Measurements from ENCODE around the gene CDH8. TPM values are rescaled to one million over a fixed set of nuclear protein-coding genes. Genes with fewer than 3 reads are reported as not detected.

The CDH8 gene, protein sequence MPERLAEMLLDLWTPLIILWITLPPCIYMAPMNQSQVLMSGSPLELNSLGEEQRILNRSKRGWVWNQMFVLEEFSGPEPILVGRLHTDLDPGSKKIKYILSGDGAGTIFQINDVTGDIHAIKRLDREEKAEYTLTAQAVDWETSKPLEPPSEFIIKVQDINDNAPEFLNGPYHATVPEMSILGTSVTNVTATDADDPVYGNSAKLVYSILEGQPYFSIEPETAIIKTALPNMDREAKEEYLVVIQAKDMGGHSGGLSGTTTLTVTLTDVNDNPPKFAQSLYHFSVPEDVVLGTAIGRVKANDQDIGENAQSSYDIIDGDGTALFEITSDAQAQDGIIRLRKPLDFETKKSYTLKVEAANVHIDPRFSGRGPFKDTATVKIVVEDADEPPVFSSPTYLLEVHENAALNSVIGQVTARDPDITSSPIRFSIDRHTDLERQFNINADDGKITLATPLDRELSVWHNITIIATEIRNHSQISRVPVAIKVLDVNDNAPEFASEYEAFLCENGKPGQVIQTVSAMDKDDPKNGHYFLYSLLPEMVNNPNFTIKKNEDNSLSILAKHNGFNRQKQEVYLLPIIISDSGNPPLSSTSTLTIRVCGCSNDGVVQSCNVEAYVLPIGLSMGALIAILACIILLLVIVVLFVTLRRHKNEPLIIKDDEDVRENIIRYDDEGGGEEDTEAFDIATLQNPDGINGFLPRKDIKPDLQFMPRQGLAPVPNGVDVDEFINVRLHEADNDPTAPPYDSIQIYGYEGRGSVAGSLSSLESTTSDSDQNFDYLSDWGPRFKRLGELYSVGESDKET
- not detected in 2 replicates for total RNA-seq

DNA sequence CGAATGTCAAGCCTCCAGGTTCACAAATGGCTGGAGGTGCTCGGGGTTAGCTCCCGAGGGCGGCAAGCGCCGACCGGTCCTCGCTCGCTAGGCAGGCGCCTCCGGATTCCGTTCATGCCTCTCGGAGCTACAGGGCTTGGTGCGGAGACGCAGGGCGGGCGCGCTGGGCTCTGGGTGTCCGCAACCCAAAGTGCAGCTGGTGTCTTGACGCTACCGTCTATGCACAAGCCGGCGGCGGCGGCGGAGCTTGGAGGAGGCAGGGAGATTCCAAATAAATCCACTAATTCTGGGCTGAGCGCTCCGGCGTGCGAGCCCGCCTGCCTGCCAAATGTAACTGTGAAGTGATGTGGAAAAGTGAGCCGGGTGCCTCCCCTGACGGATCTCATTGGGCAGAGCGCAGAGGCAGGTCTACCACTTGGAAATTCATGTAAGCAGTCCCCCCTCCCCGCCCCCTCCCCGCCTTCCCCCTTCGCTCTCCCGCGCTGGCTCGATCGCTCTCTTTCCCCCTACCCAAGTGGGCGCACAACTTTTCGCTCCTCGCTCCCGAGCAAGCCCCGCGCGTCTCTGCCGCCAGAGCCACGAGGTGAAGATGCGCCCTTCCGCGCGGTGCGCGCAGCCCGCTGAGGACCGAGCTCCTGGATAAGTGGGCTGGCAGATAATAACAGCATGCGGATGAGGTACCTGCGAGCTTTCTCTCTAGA, at the start of gene CDH8:
TSS of gene CDH8 (minus strand) at position 338 of the 701 bp plus-strand sequence. CDS start 15,035 bp downstream, outside the sequence.
- intact Hi-C loops (cut with micrococcal nuclease), result no loop called here
- DNase-seq (ENCODE audit: low spot score), result no peak
- H3K4me3 Mint-ChIP-seq, result no peak within 1 kb of the TSS
- H3K27ac Mint-ChIP-seq, result no peak within 1 kb of the TSS
- H3K27me3 Mint-ChIP-seq (ENCODE audit: insufficient read depth), result peaks cover 6% of the 10 kb centered on the region
- H3K4me1 Mint-ChIP-seq (ENCODE audit: low read depth), result no peaks in the 10 kb centered on the region
- no peaks in the 10 kb centered on the region for H3K36me3 Mint-ChIP-seq (ENCODE audit: low read depth)
- peaks cover 2% of the 10 kb centered on the region for H3K9me3 Mint-ChIP-seq

DNA sequence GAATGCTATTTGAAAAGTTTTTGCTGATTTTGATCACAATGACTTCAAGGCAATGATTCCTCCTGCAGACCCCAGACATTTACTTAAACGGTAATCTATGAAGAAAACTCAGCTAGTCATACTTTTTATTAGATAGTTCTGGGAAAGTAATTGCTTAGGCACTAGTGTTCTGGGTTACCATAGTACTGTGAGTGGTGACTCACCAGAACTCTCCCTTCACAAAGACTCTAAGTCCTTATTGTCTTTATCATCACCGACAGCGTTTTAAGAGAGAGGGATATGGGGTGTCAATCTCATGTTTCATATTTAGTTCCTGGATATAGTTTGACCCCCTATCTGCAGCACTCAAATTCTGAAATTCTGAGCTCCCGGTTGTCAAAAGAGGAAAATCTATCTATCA, 43.0 kb upstream of the CDH8 start:
- peaks cover 4% of the 10 kb centered on the region for H3K9me3 Mint-ChIP-seq
- H3K4me1 Mint-ChIP-seq (ENCODE audit: low read depth), result no peaks in the 10 kb centered on the region
- no peak for DNase-seq (ENCODE audit: low spot score)
- intact Hi-C loops (cut with micrococcal nuclease), result no loop called here
- no peak overlapping the region for H3K27ac Mint-ChIP-seq
- H3K36me3 Mint-ChIP-seq (ENCODE audit: low read depth), result no peaks in the 10 kb centered on the region
- H3K4me3 Mint-ChIP-seq, result no peak overlapping the region
- H3K27me3 Mint-ChIP-seq (ENCODE audit: insufficient read depth), result no peaks in the 10 kb centered on the region

DNA sequence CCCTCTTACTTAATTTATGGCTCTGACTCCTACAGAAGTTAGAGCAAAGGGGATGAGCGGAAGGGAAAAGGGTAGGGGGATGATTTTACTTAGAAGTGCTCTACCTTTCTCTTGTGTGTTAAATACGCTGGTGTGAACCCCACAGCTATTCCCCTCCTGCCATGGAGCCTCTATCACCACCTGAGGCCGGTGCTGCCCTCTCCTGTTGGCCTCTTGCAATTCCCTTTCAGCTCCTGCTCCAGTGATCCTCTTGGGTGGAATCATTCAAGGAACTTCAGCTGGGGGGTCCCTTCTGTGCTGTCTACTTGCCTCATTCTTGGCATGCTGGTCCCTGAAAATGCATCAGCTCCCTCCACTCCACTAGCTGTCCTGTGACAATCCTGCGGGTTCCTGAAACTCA, 41.8 kb upstream of the CDH8 start:
- peaks cover 8% of the 10 kb centered on the region for H3K9me3 Mint-ChIP-seq
- DNase-seq (ENCODE audit: low spot score), result no peak
- H3K27me3 Mint-ChIP-seq (ENCODE audit: insufficient read depth), result no peaks in the 10 kb centered on the region
- no peaks in the 10 kb centered on the region for H3K36me3 Mint-ChIP-seq (ENCODE audit: low read depth)
- intact Hi-C loops (cut with micrococcal nuclease), result no loop called here
- no peaks in the 10 kb centered on the region for H3K4me1 Mint-ChIP-seq (ENCODE audit: low read depth)
- H3K4me3 Mint-ChIP-seq, result no peak overlapping the region
- H3K27ac Mint-ChIP-seq, result no peak overlapping the region

DNA sequence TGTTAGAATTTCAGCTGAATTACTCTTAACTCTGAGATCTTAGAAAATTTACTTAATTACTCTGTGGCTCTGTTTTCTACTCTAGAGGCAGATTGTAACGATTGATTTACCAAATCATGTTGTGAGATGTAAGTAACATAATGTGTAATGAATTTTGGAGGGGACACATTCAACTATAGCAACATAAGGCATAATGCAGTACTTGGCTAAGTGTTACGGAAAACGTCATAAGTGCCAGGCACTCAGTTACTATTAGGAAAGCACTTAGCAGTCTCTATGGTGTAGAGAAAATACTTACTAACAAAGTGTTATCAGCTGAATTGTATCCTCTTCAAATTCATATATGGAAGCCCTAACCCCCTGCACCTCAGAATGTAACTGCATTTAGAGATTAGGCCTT, 40.6 kb upstream of the CDH8 start:
- peaks cover 8% of the 10 kb centered on the region for H3K9me3 Mint-ChIP-seq
- no peaks in the 10 kb centered on the region for H3K27me3 Mint-ChIP-seq (ENCODE audit: insufficient read depth)
- no peaks in the 10 kb centered on the region for H3K4me1 Mint-ChIP-seq (ENCODE audit: low read depth)
- DNase-seq (ENCODE audit: low spot score), result no peak
- no peak overlapping the region for H3K27ac Mint-ChIP-seq
- no peaks in the 10 kb centered on the region for H3K36me3 Mint-ChIP-seq (ENCODE audit: low read depth)
- no peak overlapping the region for H3K4me3 Mint-ChIP-seq
- intact Hi-C loops (cut with micrococcal nuclease), result no loop called here

DNA sequence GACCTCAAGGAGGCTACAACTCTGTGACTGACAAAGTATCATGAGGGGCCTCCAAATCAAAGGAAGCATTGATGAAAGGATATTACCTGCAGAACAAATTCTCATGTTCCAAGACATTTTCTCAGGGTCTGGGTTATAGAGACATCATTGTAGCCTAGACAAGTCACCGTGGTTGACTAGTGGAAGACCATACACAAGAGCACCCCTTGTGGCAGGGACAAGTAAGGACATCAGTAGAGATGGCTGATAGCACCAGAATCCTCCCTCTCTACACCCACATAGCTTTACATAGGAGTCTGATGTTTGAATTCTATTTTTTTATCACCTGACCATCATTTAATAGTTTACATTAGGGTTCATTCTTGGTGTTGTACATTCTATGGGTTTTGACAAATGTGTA, 32.5 kb upstream of the CDH8 start:
- Mint-ChIP-seq H3K4me3 (no peak overlapping the region), H3K9me3 (peaks cover 2% of the 10 kb centered on the region), H3K27me3 (ENCODE audit: insufficient read depth) (no peaks in the 10 kb centered on the region), H3K36me3 (ENCODE audit: low read depth) (no peaks in the 10 kb centered on the region), H3K4me1 (ENCODE audit: low read depth) (no peaks in the 10 kb centered on the region), H3K27ac (no peak overlapping the region)
- DNase-seq (ENCODE audit: low spot score), result no peak
- intact Hi-C loops (cut with micrococcal nuclease), result no loop called here

DNA sequence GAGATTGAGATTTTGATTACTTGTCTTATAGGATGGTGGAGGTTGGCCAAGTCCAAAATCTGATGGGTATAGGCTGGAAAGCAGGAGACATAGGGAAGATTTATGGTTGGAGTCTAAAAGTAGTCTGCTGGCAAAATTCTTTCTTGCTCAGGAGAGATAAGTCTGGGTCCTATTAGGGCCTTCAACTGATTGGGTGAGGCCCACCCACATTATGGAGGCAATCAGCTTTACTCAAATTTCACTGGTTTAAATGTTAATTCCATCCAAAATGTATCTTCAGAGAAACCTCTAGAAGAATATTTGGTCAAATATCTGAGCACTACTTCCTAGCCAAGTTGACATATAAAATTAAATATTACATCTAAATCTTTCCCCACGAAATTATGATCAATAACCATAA, 31.7 kb upstream of the CDH8 start:
- H3K27me3 Mint-ChIP-seq (ENCODE audit: insufficient read depth), result no peaks in the 10 kb centered on the region
- intact Hi-C loops (cut with micrococcal nuclease), result no loop called here
- H3K27ac Mint-ChIP-seq, result no peak overlapping the region
- DNase-seq (ENCODE audit: low spot score), result no peak
- no peak overlapping the region for H3K4me3 Mint-ChIP-seq
- no peaks in the 10 kb centered on the region for H3K36me3 Mint-ChIP-seq (ENCODE audit: low read depth)
- no peaks in the 10 kb centered on the region for H3K4me1 Mint-ChIP-seq (ENCODE audit: low read depth)
- peaks cover 4% of the 10 kb centered on the region for H3K9me3 Mint-ChIP-seq

DNA sequence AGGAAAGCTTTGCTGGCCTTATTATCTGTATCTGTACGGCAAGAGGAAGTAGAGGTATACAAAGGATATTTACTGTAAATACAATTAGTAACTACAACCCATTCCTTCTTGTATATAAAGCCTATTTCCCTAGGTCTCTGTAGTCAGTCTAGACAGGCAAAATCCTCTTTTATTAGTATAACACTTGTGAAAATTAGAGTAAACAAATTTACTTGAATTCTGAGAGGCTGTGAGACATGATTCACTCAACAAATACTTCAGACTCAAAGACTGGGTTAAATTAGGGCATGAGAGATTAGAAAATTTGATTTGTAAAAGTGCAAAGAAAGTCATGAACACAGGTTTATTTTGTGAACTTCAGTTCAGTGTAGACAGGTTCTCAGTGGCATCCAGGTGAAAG, 30.9 kb upstream of the CDH8 start:
- no peaks in the 10 kb centered on the region for H3K27me3 Mint-ChIP-seq (ENCODE audit: insufficient read depth)
- H3K4me3 Mint-ChIP-seq, result no peak overlapping the region
- H3K27ac Mint-ChIP-seq, result no peak overlapping the region
- no peak for DNase-seq (ENCODE audit: low spot score)
- peaks cover 4% of the 10 kb centered on the region for H3K9me3 Mint-ChIP-seq
- intact Hi-C loops (cut with micrococcal nuclease), result no loop called here
- no peaks in the 10 kb centered on the region for H3K4me1 Mint-ChIP-seq (ENCODE audit: low read depth)
- no peaks in the 10 kb centered on the region for H3K36me3 Mint-ChIP-seq (ENCODE audit: low read depth)

DNA sequence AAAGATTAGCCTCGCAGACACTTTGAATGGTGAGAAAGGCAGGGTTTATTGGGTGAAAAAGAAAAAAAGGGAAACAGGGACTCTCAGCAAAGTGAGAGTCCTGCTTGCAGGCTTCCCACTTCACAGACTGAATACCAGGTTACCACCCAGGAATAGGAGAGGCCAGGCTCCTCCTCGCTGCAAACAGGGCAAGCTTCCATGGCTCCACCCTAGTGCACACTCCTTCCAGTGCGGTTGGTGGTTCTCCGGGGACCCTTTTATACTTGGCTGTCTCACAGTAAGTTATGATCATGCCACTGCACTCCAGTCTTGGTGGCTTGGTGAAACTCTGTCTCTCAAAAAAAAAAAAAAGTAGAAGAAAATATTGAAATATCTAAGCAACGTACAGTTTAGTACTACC, 30.5 kb upstream of the CDH8 start:
- H3K9me3 Mint-ChIP-seq, result peaks cover 4% of the 10 kb centered on the region
- H3K4me1 Mint-ChIP-seq (ENCODE audit: low read depth), result no peaks in the 10 kb centered on the region
- H3K27ac Mint-ChIP-seq, result no peak overlapping the region
- H3K36me3 Mint-ChIP-seq (ENCODE audit: low read depth), result no peaks in the 10 kb centered on the region
- no peak overlapping the region for H3K4me3 Mint-ChIP-seq
- DNase-seq (ENCODE audit: low spot score), result no peak
- intact Hi-C loops (cut with micrococcal nuclease), result no loop called here
- H3K27me3 Mint-ChIP-seq (ENCODE audit: insufficient read depth), result no peaks in the 10 kb centered on the region

DNA sequence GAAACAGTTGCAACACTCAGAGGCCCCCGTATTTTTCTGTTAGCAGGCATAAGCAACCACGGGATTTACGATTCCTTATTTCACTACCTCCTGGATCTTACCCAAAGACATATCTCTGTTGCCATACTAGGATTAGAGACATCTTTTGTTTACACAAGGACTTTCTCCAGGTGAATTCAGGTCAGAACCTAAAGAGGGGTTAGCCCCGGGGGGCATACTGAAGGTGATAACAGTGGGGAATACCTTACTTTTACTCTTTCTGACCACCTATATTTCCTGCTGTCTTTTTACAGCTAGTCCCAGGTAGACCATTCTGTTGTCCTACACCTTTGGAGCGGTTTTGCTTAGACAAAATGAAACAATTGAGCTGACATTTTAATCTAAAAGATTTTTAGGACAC, 27.9 kb upstream of the CDH8 start:
- Mint-ChIP-seq H3K36me3 (ENCODE audit: low read depth) (no peaks in the 10 kb centered on the region), H3K9me3 (peaks cover 4% of the 10 kb centered on the region), H3K4me1 (ENCODE audit: low read depth) (no peaks in the 10 kb centered on the region), H3K4me3 (no peak overlapping the region), H3K27me3 (ENCODE audit: insufficient read depth) (no peaks in the 10 kb centered on the region), H3K27ac (no peak overlapping the region)
- no peak for DNase-seq (ENCODE audit: low spot score)
- intact Hi-C loops (cut with micrococcal nuclease), result no loop called here

DNA sequence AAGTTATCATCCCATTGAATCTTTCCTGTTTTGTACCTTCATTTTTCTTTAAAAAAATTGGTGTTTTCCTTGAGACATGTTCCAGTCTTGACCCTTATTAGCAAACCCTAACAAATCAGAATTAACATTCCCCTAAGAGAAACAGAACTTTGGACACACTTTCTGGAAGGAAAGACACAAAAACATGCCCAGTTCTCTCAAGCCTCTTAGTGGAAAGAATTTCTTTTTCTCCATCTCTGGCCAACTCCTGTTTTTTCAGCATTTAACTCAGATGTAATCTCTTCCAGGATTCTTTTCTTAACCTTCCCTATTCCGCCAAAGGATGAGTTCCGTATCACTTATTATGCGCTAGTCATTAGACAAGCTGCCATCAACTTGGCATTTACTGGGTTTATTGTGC, 23.9 kb upstream of the CDH8 start:
- H3K27ac Mint-ChIP-seq, result no peak overlapping the region
- H3K4me1 Mint-ChIP-seq (ENCODE audit: low read depth), result no peaks in the 10 kb centered on the region
- no peaks in the 10 kb centered on the region for H3K36me3 Mint-ChIP-seq (ENCODE audit: low read depth)
- H3K9me3 Mint-ChIP-seq, result peaks cover 9% of the 10 kb centered on the region
- no peak overlapping the region for H3K4me3 Mint-ChIP-seq
- intact Hi-C loops (cut with micrococcal nuclease), result no loop called here
- no peak for DNase-seq (ENCODE audit: low spot score)
- H3K27me3 Mint-ChIP-seq (ENCODE audit: insufficient read depth), result no peaks in the 10 kb centered on the region

DNA sequence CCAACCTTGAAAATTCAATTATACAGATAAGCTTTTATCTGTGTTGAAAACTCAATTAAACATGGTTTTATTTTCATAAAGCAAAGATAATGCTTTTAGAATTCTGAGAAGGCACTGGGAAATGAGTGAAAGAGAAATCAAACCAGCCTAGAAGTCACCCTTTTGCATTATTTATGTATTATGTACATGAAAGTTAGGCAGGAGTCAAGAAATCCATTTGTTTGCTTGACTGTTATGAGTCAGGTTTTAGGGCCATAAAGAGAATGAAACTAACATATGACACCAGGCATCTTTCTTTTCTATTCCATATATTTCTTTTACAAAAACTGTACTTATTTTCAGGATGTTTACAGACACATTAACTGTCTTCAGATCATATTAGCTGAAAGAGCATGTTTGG, 23.3 kb upstream of the CDH8 start:
- no peaks in the 10 kb centered on the region for H3K36me3 Mint-ChIP-seq (ENCODE audit: low read depth)

DNA sequence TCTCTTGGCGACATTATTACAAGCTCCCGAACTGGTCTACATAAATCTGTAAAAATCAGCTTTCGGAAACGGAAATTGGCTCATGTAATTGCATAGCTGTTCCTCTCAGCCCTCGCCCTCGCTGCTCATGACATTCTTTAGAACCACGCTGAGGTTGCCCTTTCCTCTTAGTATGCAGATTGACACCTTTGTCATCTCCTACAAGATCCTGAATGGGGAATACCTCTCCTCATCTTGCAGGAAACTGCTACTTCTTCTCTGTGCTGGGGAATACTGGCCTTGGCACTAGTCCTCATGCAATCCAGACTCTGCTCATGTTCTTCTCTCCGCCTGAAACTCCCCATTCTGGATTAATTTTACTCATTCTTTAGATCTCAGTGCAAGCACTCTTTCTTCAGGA, 22.2 kb upstream of the CDH8 start:
- H3K27me3 Mint-ChIP-seq (ENCODE audit: insufficient read depth), result no peaks in the 10 kb centered on the region
- intact Hi-C loops (cut with micrococcal nuclease), result no loop called here
- no peaks in the 10 kb centered on the region for H3K36me3 Mint-ChIP-seq (ENCODE audit: low read depth)
- peaks cover 8% of the 10 kb centered on the region for H3K9me3 Mint-ChIP-seq
- no peak overlapping the region for H3K27ac Mint-ChIP-seq
- H3K4me3 Mint-ChIP-seq, result no peak overlapping the region
- H3K4me1 Mint-ChIP-seq (ENCODE audit: low read depth), result no peaks in the 10 kb centered on the region
- no peak for DNase-seq (ENCODE audit: low spot score)

More for the DNA sequence above, 23.3 kb upstream of the CDH8 start:
- H3K27me3 Mint-ChIP-seq (ENCODE audit: insufficient read depth), result no peaks in the 10 kb centered on the region
- peaks cover 9% of the 10 kb centered on the region for H3K9me3 Mint-ChIP-seq
- H3K4me1 Mint-ChIP-seq (ENCODE audit: low read depth), result no peaks in the 10 kb centered on the region
- intact Hi-C loops (cut with micrococcal nuclease), result no loop called here
- no peak overlapping the region for H3K27ac Mint-ChIP-seq
- H3K4me3 Mint-ChIP-seq, result no peak overlapping the region
- no peak for DNase-seq (ENCODE audit: low spot score)

DNA sequence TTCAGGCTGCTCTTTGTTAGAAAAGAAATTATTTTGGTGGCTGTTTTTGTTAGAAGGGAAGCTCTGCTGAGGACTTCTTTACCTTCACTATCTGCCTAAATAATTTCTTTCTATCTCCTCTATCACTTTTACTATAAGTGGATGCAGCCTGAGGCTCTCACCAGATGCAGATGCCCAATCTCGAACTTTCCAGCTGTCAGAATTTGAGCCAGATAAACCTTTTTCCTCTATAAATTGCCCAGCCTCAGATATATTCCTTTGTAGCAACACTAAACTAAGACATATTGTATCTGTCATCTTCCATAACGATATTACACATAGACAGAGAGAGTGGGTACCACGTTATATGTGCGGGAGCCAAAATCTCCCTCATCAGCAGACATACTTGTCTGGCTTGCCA, 15.7 kb upstream of the CDH8 start:
- Mint-ChIP-seq H3K36me3 (ENCODE audit: low read depth) (no peaks in the 10 kb centered on the region), H3K9me3 (peaks cover 16% of the 10 kb centered on the region), H3K4me1 (ENCODE audit: low read depth) (no peaks in the 10 kb centered on the region), H3K27ac (no peak overlapping the region), H3K4me3 (no peak overlapping the region), H3K27me3 (ENCODE audit: insufficient read depth) (no peaks in the 10 kb centered on the region)
- intact Hi-C loops (cut with micrococcal nuclease), result no loop called here
- DNase-seq (ENCODE audit: low spot score), result no peak

All from activated T-helper 1 cell treated with anti-CD3 and anti-CD28 coated beads, Interleukin-12 subunit alpha, Interleukin-12 subunit beta, Interleukin-2, Interleukin-4 antibody, amounts not matched to agents 30 ng/mL and 10 ng/mL and 1 ng/mL, durations not matched to agents 14 hours and 24 hours and 36 hours (primary cell).